ENCODE measurements around the gene CACNB4.

The CACNB4 gene

DNA sequence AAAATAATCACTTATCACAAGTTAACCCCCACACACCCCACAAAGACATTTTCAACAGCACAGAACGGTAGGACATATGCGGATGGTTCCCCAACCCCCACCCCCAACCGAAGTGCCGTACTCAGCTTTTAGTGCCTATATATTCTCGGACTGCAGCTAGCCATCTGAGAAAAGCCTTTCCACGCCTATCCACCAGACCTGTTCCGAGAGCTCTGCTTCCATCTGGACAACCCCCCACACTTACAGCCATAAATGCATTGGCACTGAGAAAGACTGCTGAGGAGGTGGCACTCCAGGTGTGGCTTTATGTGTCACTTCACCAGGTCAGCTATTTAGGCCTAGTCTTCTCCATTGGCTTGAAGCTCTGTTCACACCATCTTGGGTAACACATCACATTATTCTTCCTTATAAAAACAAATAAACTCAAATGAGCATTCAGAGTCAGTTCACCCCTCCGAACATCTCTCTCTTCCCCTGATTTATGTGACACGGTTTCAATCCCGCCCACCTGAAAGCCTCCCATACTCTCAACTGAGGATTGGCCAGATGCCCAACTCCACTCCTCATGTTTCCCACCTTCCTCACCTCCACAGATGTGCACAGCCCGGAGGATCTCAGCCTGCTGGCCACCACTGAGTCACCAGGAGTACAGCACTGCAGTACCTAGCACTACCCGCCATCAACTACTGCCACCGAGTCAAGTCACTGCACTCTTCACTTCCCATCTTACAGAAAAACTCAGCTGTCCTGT is 127.4 kb downstream of the CACNB4 start:
- TF ChIP-seq, protein P1, sequence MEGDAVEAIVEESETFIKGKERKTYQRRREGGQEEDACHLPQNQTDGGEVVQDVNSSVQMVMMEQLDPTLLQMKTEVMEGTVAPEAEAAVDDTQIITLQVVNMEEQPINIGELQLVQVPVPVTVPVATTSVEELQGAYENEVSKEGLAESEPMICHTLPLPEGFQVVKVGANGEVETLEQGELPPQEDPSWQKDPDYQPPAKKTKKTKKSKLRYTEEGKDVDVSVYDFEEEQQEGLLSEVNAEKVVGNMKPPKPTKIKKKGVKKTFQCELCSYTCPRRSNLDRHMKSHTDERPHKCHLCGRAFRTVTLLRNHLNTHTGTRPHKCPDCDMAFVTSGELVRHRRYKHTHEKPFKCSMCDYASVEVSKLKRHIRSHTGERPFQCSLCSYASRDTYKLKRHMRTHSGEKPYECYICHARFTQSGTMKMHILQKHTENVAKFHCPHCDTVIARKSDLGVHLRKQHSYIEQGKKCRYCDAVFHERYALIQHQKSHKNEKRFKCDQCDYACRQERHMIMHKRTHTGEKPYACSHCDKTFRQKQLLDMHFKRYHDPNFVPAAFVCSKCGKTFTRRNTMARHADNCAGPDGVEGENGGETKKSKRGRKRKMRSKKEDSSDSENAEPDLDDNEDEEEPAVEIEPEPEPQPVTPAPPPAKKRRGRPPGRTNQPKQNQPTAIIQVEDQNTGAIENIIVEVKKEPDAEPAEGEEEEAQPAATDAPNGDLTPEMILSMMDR (IDR thresholded peaks at IDR 0.05; ENCODE audit: extremely low read depth, insufficient read depth, missing control alignments) = no peak
- DNase-seq (ENCODE audit: low spot score) = no peak
- in situ Hi-C loops (cut with MboI; ENCODE audit: low pct_unique_long_range_greater_than_20kb, low sequenced_read_pairs, unreplicated experiment) = no loop called here

- DNase-seq (ENCODE audit: low spot score) = no peak
- in situ Hi-C loops (cut with MboI; ENCODE audit: low pct_unique_long_range_greater_than_20kb, low sequenced_read_pairs, unreplicated experiment) = no loop called here
- TF ChIP-seq, protein P1 (IDR thresholded peaks at IDR 0.05; ENCODE audit: extremely low read depth, insufficient read depth, missing control alignments) = no peak
Observed at GRCh38 chr2:151968770-151969470, 129.9 kb downstream of the CACNB4 start.

- DNase-seq (ENCODE audit: low spot score) = no peak
- TF ChIP-seq, protein P1 (IDR thresholded peaks at IDR 0.05; ENCODE audit: extremely low read depth, insufficient read depth, missing control alignments) = no peak
Observed at GRCh38 chr2:151967829-151968722, 130.8 kb downstream of the CACNB4 start.

DNA sequence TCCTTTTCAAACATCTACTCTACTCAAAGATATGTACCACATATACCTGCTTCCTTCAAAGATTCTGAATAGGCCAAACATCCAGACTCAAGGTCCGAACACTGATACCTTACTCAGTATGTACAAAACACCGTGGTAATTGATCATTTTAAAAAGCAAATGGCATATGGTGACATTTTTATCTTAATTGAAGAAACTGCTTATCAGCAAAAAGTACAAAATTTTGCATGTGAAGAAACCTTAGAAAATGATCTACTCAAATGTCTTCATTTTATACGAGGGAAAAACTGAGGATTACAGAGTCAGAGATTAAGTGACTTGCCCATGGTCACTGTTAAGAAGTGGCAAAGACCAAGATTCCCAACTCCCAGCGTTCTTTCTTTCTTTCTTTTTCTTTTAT is 133.0 kb downstream of the CACNB4 start:
- no peak for DNase-seq (ENCODE audit: low spot score)
- TF ChIP-seq, protein P1 (IDR thresholded peaks at IDR 0.05; ENCODE audit: extremely low read depth, insufficient read depth, missing control alignments) = no peak
- in situ Hi-C loops (cut with MboI; ENCODE audit: low pct_unique_long_range_greater_than_20kb, low sequenced_read_pairs, unreplicated experiment) = no loop called here

More at GRCh38 chr2:151967829-151968722, 130.8 kb downstream of the CACNB4 start:
- in situ Hi-C loops (cut with MboI; ENCODE audit: low pct_unique_long_range_greater_than_20kb, low sequenced_read_pairs, unreplicated experiment) = no loop called here

DNA sequence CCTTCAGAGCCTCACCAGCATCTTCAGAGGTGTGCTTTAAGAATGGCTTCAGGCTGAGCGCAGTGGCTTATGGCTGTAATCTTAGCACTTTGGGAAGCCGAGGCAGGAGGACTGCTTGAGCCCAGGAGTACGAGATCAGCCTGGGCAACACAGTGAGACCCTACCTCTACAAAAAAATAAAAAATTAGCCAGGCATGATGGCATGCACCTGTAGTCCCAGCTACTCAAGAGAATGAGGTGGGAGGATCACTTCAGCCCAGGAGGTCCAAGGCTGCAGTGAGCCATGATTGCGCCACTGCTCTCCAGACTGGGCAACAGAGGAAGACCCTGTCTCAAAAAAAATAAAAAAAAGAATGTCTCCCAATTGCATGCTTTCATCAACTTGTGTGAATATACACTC is 137.3 kb downstream of the CACNB4 start:
- TF ChIP-seq, protein P1 (IDR thresholded peaks at IDR 0.05; ENCODE audit: extremely low read depth, insufficient read depth, missing control alignments) = no peak
- in situ Hi-C loops (cut with MboI; ENCODE audit: low pct_unique_long_range_greater_than_20kb, low sequenced_read_pairs, unreplicated experiment) = no loop called here
- DNase-seq (ENCODE audit: low spot score) = no peak

DNA sequence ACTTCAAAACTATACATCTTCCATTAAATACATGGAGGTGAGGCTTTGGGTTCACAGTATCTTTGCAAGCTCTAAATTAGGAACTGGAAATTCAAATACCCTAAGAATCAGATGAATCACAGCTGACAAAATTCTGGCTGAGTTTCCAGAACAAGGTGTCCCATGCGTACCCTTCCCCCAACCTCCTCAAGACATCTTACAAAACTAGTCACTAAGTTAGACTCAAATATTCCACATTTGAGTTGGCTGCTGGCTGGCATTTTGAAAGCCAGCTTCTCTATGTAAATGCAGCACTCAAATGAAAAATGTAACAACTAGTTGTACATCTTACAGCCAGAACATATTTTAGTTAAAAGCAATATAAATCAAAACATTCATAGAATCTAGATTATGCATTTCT is 139.6 kb downstream of the CACNB4 start:
- no peak for DNase-seq (ENCODE audit: low spot score)
- TF ChIP-seq, protein P1 (IDR thresholded peaks at IDR 0.05; ENCODE audit: extremely low read depth, insufficient read depth, missing control alignments) = no peak
- in situ Hi-C loops (cut with MboI; ENCODE audit: low pct_unique_long_range_greater_than_20kb, low sequenced_read_pairs, unreplicated experiment) = no loop called here

Data from GM13977 (cell line).